Measurements from ENCODE around the gene ARHGAP18. TPM values are rescaled to one million over a fixed set of nuclear protein-coding genes. Genes with fewer than 3 reads are reported as not detected.

Gene ARHGAP18
- total RNA-seq, 2 donors from 2014 or later = 13.7 to 18.7 TPM

DNA sequence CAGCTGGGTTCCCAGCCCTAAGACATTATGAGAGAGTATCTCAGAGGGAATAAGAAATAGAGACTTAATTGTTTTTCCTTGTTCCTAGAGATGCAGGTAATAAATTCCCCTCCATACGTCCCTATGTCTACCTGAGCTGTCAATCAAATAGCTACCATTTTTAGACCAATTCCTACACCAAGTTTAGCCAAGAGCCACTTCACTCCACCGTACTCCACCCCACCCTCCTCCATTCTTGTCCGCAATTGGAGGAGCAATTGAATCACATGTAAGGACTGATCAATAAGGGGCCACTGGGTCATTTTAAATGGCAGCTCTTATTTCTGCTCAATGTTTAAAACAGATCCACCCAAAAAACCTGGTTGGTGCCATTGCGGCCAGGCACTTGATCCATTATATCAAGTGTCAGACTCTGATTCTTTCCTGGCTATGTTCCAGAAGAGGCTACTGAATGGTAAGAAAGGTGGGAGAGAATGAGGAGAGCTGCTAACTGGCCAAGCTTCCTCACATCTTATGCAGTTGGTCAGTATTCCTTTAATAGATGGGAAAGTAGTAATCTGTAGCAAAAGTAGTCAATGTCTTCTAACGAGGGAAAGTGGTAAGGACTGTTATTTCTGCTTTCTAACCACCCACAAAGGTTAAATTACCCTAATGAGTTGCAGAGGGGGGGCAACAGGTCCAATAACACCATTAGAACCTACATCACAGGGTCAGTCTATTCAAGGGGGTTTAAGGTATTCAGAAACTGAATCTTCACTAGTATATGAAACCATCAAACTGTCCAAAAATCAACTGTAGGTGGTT, 34.1 kb downstream of the ARHGAP18 start:
- no peak for DNase-seq (ENCODE audit: low spot score)
- intact Hi-C loops (cut with DNase I) = no loop called here

DNA sequence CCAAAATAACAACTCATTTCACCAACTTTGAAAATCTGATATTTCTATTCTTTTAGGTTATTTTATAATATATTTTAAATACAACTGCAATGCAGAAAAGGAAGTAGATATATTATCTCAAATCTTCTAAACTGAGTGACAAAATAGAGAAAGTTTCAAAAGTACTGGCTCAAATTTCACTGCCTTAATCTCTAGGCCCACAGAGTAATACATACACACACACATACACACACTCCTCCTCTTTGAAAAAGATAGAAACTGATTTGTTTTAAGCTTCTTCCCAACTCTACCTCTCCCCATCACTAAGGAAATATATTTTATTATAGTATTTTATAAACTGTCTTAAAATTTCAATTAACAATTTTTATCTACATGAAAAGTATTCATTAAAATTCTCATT, 36.2 kb downstream of the ARHGAP18 start:
- intact Hi-C loops (cut with DNase I) = no loop called here

GRCh38 chr6:129672881-129673631, 36.9 kb downstream of the ARHGAP18 start:
- DNase-seq (ENCODE audit: low spot score) = no peak
- intact Hi-C loops (cut with DNase I) = no loop called here

More for the DNA sequence above, 36.2 kb downstream of the ARHGAP18 start:
- no peak for DNase-seq (ENCODE audit: low spot score)

DNA sequence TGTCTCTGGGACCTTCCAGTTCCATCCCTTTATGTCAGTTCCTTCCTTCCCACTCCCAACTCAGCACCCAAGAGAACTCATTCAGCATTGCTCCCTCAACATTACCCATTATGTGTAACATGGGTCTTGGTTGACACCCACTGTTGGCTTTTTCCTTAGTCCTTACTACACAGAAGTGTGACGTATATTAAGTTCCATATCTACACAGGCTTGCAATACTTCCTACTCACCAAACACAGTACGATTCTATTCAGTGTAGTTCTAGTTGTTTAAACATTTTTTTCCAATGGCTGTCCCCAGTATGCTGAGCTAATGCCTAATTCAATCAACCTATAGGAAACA, 37.7 kb downstream of the ARHGAP18 start:
- intact Hi-C loops (cut with DNase I) = no loop called here
- no peak for DNase-seq (ENCODE audit: low spot score)

DNA sequence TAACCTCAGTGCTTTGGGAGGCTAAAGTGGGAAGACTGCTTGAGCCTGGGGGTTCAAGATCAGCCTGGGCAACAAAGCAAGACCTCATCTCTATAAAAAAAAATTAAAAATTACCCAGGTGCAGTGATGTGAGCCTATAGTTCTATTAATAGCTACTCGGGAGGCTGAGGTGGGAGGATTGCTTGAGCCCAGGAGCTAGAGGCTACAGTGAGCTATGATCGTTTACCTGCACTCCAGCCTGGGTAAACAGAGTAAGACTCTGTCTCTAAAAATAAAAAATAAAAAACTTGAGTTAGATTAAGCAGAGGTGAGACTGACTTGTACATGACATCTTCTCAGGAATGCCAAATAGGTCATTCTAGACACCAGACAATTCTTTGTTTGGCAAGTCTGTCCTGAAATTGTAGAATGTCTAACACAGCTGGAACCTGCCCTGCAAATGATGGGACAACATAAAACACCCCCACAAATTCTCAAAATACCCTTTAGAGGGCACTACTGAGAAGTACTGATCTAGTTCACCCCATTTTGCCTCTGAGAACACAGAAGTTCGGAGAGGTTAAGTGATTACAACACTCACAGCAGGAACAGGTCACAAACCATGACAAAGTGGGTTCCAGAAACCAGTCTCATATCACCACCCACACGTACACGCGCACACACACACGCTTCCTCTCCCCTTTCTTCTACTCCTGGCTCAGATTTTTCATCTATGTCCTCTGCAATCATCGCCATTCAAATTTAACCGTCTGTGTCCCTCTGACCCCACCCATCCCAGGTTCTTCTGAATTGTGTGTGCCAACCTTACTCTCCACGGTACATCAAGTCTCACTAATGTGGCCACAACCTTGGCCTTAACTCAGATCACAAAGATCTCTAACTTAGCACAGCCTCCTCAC, 38.3 kb downstream of the ARHGAP18 start:
- intact Hi-C loops (cut with DNase I) = no loop called here
- no peak for DNase-seq (ENCODE audit: low spot score)

- DNase-seq (ENCODE audit: low spot score) = no peak
- intact Hi-C loops (cut with DNase I) = no loop called here
Measured at GRCh38 chr6:129670634-129671033, 39.3 kb downstream of the ARHGAP18 start.

DNA sequence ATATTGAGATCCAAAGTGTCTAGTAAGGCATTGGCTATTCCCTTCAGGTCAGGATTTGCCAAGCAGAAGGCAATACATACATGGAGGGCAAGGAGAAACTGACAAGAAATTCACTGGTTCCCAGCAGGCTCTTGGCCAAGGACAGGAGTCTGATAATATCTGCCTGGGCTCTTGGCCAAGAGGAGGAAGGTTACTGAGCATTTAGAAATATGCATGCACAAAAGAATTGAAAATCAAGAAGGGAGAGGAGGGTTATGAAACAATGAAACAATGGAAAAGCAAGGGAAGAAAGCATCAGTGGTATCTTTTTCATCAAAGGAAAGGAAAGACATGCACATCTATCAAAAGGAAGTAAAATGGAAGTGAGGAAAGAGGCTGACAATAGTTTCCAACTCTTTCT, 42.4 kb downstream of the ARHGAP18 start:
- intact Hi-C loops (cut with DNase I) = no loop called here
- DNase-seq (ENCODE audit: low spot score) = no peak

- intact Hi-C loops (cut with DNase I) = no loop called here
Measured at GRCh38 chr6:129667034-129667433, 42.9 kb downstream of the ARHGAP18 start.

GRCh38 chr6:129665555-129665954, 44.4 kb downstream of the ARHGAP18 start:
- intact Hi-C loops (cut with DNase I) = no loop called here
- DNase-seq (ENCODE audit: low spot score) = no peak

More at GRCh38 chr6:129667034-129667433, 42.9 kb downstream of the ARHGAP18 start:
- DNase-seq (ENCODE audit: low spot score) = no peak

GRCh38 chr6:129663531-129663930, 46.4 kb downstream of the ARHGAP18 start:
- no peak for DNase-seq (ENCODE audit: low spot score)
- intact Hi-C loops (cut with DNase I) = no loop called here

DNA sequence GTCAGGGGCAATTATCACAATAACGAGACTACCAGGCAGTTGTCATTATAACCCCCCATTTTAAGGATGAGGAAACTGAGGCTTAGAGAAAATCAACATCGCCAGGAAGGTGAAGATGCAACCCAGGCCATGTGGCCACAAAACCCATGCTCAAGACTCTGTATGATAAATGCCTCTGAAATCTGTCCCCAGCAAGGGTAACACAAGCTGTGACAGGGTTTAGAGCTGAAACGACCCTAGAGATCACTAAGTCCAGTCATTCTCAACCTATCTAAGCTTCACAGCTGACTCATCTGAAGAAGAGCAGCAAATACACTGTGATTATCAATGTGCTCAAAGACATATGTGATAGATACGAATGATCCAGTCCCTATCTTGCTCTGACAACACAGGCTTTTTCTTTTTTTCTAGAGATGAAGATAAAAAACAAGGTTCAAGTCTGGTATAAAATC, 47.0 kb downstream of the ARHGAP18 start:
- intact Hi-C loops (cut with DNase I) = no loop called here
- DNase-seq (ENCODE audit: low spot score) = no peak

DNA sequence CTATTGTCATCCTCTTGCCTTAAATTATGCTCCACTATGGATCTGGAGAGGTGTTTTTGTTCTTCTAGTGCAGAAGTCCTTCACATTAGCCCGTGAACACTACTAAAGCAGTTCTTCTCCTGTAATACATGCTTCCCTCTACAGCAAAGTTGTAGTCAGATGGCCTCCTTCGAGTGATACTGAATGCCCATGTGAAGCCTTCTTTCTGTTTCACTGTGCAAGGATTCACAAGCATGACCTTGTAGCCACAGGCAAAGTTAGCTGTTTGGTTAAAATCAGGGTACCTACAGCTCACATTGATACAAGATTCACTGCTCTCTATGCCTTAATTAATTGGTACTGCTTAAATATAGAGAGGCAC, 47.6 kb downstream of the ARHGAP18 start:
- intact Hi-C loops (cut with DNase I) = no loop called here
- no peak for DNase-seq (ENCODE audit: low spot score)

GRCh38 chr6:129661536-129662405, 48.2 kb downstream of the ARHGAP18 start:
- intact Hi-C loops (cut with DNase I) = no loop called here
- DNase-seq (ENCODE audit: low spot score) = no peak

DNA sequence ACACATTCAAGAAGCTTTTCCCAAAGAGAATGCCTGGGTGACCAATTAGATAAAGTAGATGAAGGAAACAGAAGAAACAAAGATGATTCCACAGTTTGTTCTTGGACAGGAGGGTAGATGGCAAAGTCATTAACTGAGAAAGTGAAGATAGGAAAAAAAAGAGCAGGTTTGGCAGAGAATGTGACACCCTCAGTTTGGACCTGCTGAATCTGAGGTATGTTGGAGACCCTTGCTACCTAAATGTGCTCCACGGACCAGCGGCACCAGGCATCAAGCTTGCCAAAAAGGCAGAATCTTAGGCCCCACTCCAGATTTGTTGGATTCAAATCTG, 49.7 kb downstream of the ARHGAP18 start:
- no peak for DNase-seq (ENCODE audit: low spot score)
- intact Hi-C loops (cut with DNase I) = no loop called here

GRCh38 chr6:129659590-129660345, 50.2 kb downstream of the ARHGAP18 start:
- intact Hi-C loops (cut with DNase I) = no loop called here

GRCh38 chr6:129659167-129659566, 50.8 kb downstream of the ARHGAP18 start:
- intact Hi-C loops (cut with DNase I) = no loop called here
- no peak for DNase-seq (ENCODE audit: low spot score)

More at GRCh38 chr6:129659590-129660345, 50.2 kb downstream of the ARHGAP18 start:
- no peak for DNase-seq (ENCODE audit: low spot score)

DNA sequence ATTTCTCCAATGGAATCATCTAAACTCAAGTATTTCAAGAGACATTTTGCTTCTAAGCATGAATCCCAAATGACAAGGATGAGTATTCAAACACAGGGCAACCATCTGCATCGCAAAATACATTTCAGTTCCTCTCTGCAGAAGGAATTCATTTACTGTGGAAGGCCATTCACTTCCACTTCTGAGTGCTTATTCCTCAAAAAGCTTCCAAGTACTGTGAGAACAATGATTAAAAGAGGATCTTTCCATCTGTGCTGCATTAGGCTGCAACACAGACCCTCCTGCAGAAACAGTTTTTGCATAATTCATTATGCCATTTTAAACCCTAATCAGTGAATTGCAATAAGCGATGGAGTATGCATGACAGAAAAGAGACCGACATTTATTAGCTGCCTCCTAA, 52.5 kb downstream of the ARHGAP18 start:
- intact Hi-C loops (cut with DNase I) = no loop called here
- DNase-seq (ENCODE audit: low spot score) = no peak

GRCh38 chr6:129655334-129655733, 54.6 kb downstream of the ARHGAP18 start:
- intact Hi-C loops (cut with DNase I) = no loop called here
- no peak for DNase-seq (ENCODE audit: low spot score)
